SK-N-SH (cell line): ENCODE results near the gene DACH1. TPM values are rescaled to one million over a fixed set of nuclear protein-coding genes. Genes with fewer than 3 reads are reported as not detected.
"Not testable (repeated sequence)": the region's sequence is repeated elsewhere in the genome, so short reads cannot be mapped to it uniquely, and the experiment has no call there.

Experiments used
- CTCF ChIA-PET: fragments of 300-600, 350-600 bp; formaldehyde crosslinking; extraction: SDS; loops from one replicate; lab custom pipeline; 2021; lab: Yijun Ruan, JAX
- POLR2A ChIA-PET: fragments of 350-600 bp; sonication (Branson Sonifier 250); formaldehyde crosslinking; extraction: SDS; loops from one replicate; lab custom pipeline; 2020; ENCODE audit warnings: antibody characterized with exemption, inconsistent platforms; lab: Yijun Ruan, JAX
- DNase-seq: peaks from one replicate; pipeline ENCODE4 v3.0.0; 2012
- H2AFZ ChIP-seq: fragments of 200-600 bp; sonication (generic); 2 replicates; pipeline ENCODE4 v1.8.1; 2016; ENCODE audit warnings: antibody characterized with exemption, mild to moderate bottlenecking, low read depth
- H3F3A ChIP-seq: fragments of 200-600 bp; sonication (generic); replicated peaks from 2 replicates; pipeline ENCODE3; 2016; ENCODE audit warnings: antibody characterized with exemption, mild to moderate bottlenecking; ENCODE audit not compliant: insufficient read depth
- H3K27ac ChIP-seq, 2 experiments: fragments of 200-500 bp in 1 of 2; fragments of 200-600 bp in 1 of 2; sonication (Bioruptor generic) in 1 of 2; sonication (generic), shearing (Covaris generic) in 1 of 2; 2 replicates each; pipeline versions ENCODE4 v1.5.1 to v1.6.1; 2014 to 2016; ENCODE audit warnings: low read depth in 2 of 2, inconsistent platforms in 1 of 2, low read length in 1 of 2, mild to moderate bottlenecking in 1 of 2, mixed read lengths in 1 of 2
- H3K27me3 ChIP-seq: fragments of 200-600 bp; sonication (generic), shearing (Covaris generic); 2 replicates; pipeline ENCODE4 v1.6.1; 2016; ENCODE audit warnings: mixed run types; ENCODE audit not compliant: insufficient read depth
- H3K36me3 ChIP-seq, 2 experiments: fragments of 200-500 bp in 1 of 2; fragments of 200-600 bp in 1 of 2; sonication (Bioruptor generic) in 1 of 2; sonication (generic) in 1 of 2; replicated peaks in 1 of 2; 2 replicates each; pipeline versions ENCODE3 to v1.5.1; 2014 to 2016; ENCODE audit warnings: low read length in 1 of 2, mild to moderate bottlenecking in 1 of 2; ENCODE audit not compliant: insufficient read depth in 2 of 2, control insufficient read depth in 1 of 2
- H3K4me1 ChIP-seq, 2 experiments: fragments of 200-500 bp in 1 of 2; fragments of 200-600 bp in 1 of 2; sonication (Bioruptor generic) in 1 of 2; sonication (generic), shearing (Covaris generic) in 1 of 2; 2 replicates each; pipeline versions ENCODE4 v1.5.1 to v1.6.1; 2014 to 2016; ENCODE audit warnings: low read depth in 1 of 2, low read length in 1 of 2, mixed run types in 1 of 2; ENCODE audit not compliant: insufficient read depth in 2 of 2, control insufficient read depth in 1 of 2
- H3K4me2 ChIP-seq: fragments of 200-600 bp; sonication (generic), shearing (Covaris generic); 2 replicates; pipeline ENCODE4 v1.6.1; 2017; ENCODE audit warnings: mixed run types
- H3K4me3 ChIP-seq, 2 experiments: fragments of 200-500 bp in 1 of 2; fragments of 200-600 bp in 1 of 2; sonication (Bioruptor generic) in 1 of 2; sonication (generic), shearing (Covaris generic) in 1 of 2; 2 replicates each; pipeline versions ENCODE4 v1.5.1 to v1.8.1; 2014 to 2016; ENCODE audit warnings: low read depth in 2 of 2, inconsistent platforms in 1 of 2, low read length in 1 of 2, mild to moderate bottlenecking in 1 of 2, mixed read lengths in 1 of 2, moderate library complexity in 1 of 2
- H3K79me2 ChIP-seq: fragments of 200-600 bp; sonication (generic); 2 replicates; pipeline ENCODE4 v1.8.1; 2017; ENCODE audit warnings: mild to moderate bottlenecking; ENCODE audit not compliant: insufficient read depth
- H3K9ac ChIP-seq: fragments of 200-600 bp; sonication (generic); 2 replicates; pipeline ENCODE4 v1.6.1; 2017; ENCODE audit warnings: mixed run types
- H3K9me2 ChIP-seq: fragments of 200-600 bp; sonication (generic); 2 replicates; pipeline ENCODE4 v1.6.1; 2017; ENCODE audit warnings: mixed run types
- H3K9me3 ChIP-seq: fragments of 200-600 bp; sonication (generic); 2 replicates; pipeline ENCODE4 v1.6.1; 2017; ENCODE audit warnings: mixed run types, mild to moderate bottlenecking, moderate library complexity
- H4K20me1 ChIP-seq: fragments of 200-600 bp; sonication (generic); 2 replicates; pipeline ENCODE4 v1.6.1; 2017; ENCODE audit warnings: mild to moderate bottlenecking, mixed run types; ENCODE audit not compliant: insufficient read depth
- CHD2 ChIP-seq: fragments of 150-350 bp; IDR thresholded peaks from 2 replicates; pipeline ENCODE4 v1.6.1; 2018; ENCODE audit warnings: low read length; ENCODE audit not compliant: partially characterized antibody
- FOSL2 ChIP-seq: IDR thresholded peaks from 2 replicates; pipeline ENCODE4 v1.4.0; 2012; ENCODE audit warnings: low read depth, mild to moderate bottlenecking, moderate library complexity, borderline replicate concordance
- FOXJ3 ChIP-seq: sonication (generic); formaldehyde crosslinking; IDR thresholded peaks from 2 replicates; pipeline ENCODE4 v1.5.1; 2020; ENCODE audit warnings: mild to moderate bottlenecking, missing genetic modification reagents
- FOXM1 ChIP-seq: IDR thresholded peaks from 2 replicates; pipeline ENCODE4 v1.4.0; 2012; ENCODE audit warnings: low read depth, mild to moderate bottlenecking
- GABPA ChIP-seq: IDR thresholded peaks from 2 replicates; pipeline ENCODE4 v1.4.0; 2012; ENCODE audit warnings: low read depth, mild to moderate bottlenecking
- IRF3 ChIP-seq: fragments of 150-350 bp; IDR thresholded peaks from 2 replicates; pipeline ENCODE4 v1.6.1; 2016; ENCODE audit warnings: mild to moderate bottlenecking, low read depth, low read length
- JUND ChIP-seq: IDR thresholded peaks from 2 replicates; pipeline ENCODE4 v1.4.0; 2012
- MEF2A ChIP-seq: IDR thresholded peaks from 2 replicates; pipeline ENCODE4 v1.4.0; 2012; ENCODE audit warnings: low read depth, borderline replicate concordance
- NRF1 ChIP-seq: IDR thresholded peaks from 2 replicates; pipeline ENCODE4 v1.6.1; 2012; ENCODE audit warnings: low read depth, mild to moderate bottlenecking, low read length
- POLR2AphosphoS5 ChIP-seq: IDR thresholded peaks from 2 replicates; pipeline ENCODE4 v1.6.1; 2012; ENCODE audit warnings: low read depth, low read length
- RCOR1 ChIP-seq: fragments of 150-350 bp; IDR thresholded peaks from 2 replicates; pipeline ENCODE4 v1.6.1; 2017; ENCODE audit warnings: antibody characterized with exemption, low read length
- TCF12 ChIP-seq: IDR thresholded peaks from 2 replicates; pipeline ENCODE4 v1.4.0; 2012
- USF1 ChIP-seq: IDR thresholded peaks from 2 replicates; pipeline ENCODE4 v1.4.0; 2012; ENCODE audit warnings: low read depth, borderline replicate concordance
- ZBTB33 ChIP-seq: IDR thresholded peaks from 2 replicates; pipeline ENCODE4 v1.4.0; 2012; ENCODE audit warnings: low read depth, borderline replicate concordance
- WGBS: methylation state at CpG from one replicate; pipeline ENCODE4 v1.1.6; 2017; ENCODE audit warnings: low lambda C conversion rate; 5-methylcytosine and 5-hydroxymethylcytosine counted together
- polyA plus RNA-seq, 3 experiments: library from polyadenylated mRNA; depleted of rRNA; stranded (reverse); fragments of >200 nt; gene quantifications; 2 replicates each; pipeline ENCODE4 v1.2.3, GENCODE V29; 2012
- TF ChIP-seq, protein P1 (sequence below): IDR thresholded peaks from 2 replicates; pipeline ENCODE4; 2012

Gene DACH1
- polyA plus RNA-seq, 1 of the 3 experiments (the other 2 are of a cell fraction): 0.21 TPM

GRCh38 chr13:71893506-71893905, 26.5 kb upstream of the DACH1 start:
- H3K4me3 ChIP-seq, H3K36me3 ChIP-seq, H3K79me2 ChIP-seq, H3K4me2 ChIP-seq, H3K9me3 ChIP-seq, H2AFZ ChIP-seq, DNase-seq, H3K9me2 ChIP-seq, H3F3A ChIP-seq, H3K27me3 ChIP-seq, H4K20me1 ChIP-seq, POLR2A ChIA-PET, H3K9ac ChIP-seq, H3K27ac ChIP-seq, H3K4me1 ChIP-seq, CTCF ChIA-PET: not testable (repeated sequence)
- 66% methylated on average over 3 of the region's 3 CpGs for WGBS

- ChIA-PET POLR2A (no interaction called here), CTCF (no interaction called here)
- H3K4me1 ChIP-seq: no peaks in the 10 kb centered on the region
Measured at GRCh38 chr13:71886880-71887279, 19.9 kb upstream of the DACH1 start.

DNA sequence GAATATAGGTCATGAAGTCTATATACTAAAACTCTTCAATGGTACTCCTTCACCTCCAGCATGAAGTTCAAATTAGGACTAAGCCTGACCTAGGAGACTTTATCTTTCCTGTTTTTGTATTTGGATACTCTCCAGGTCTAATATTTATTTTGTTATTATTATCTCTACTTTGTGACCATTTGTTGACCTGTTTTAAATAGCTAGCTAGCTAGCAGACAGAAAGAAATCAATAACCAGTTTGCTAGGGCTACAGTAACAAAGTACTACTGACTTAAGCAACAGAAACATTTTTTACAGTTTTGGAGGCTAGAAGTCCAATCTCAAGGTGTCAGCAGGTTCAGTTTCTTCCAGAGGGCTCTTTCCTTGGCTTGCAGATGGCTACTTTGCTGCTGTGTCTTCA, 15.1 kb upstream of the DACH1 start:
- POLR2A ChIA-PET: no interaction called here
- no peak for TF ChIP-seq RCOR1
- no peak for TF ChIP-seq GABPA
- no peak for TF ChIP-seq USF1
- TF ChIP-seq FOXJ3 (CRISPR knock-in tag): no peak
- no peak for TF ChIP-seq CHD2
- TF ChIP-seq NRF1: no peak
- TF ChIP-seq FOXM1: no peak
- TF ChIP-seq FOSL2: no peak
- no peak for TF ChIP-seq JUND
- no peak for TF ChIP-seq MEF2A
- TF ChIP-seq IRF3: no peak
- TF ChIP-seq POLR2AphosphoS5: no peak

More at GRCh38 chr13:71886880-71887279, 19.9 kb upstream of the DACH1 start:
- no peaks in the 10 kb centered on the region for H3K79me2 ChIP-seq
- no peak overlapping the region for H3K9ac ChIP-seq
- H3K9me3 ChIP-seq: no peaks in the 10 kb centered on the region
- no peaks in the 10 kb centered on the region for H4K20me1 ChIP-seq
- H3K4me2 ChIP-seq: no peak overlapping the region
- H2AFZ ChIP-seq: no peak overlapping the region
- H3K4me3 ChIP-seq: no peak overlapping the region
- no peaks in the 10 kb centered on the region for H3K36me3 ChIP-seq
- no peak for DNase-seq
- TF ChIP-seq, protein P1, sequence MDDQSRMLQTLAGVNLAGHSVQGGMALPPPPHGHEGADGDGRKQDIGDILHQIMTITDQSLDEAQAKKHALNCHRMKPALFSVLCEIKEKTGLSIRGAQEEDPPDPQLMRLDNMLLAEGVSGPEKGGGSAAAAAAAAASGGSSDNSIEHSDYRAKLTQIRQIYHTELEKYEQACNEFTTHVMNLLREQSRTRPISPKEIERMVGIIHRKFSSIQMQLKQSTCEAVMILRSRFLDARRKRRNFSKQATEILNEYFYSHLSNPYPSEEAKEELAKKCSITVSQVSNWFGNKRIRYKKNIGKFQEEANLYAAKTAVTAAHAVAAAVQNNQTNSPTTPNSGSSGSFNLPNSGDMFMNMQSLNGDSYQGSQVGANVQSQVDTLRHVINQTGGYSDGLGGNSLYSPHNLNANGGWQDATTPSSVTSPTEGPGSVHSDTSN: peak; percentile 10; the same call in 1 of the 2 replicates
- TF ChIP-seq ZBTB33: no peak
- peak; percentile 49 for TF ChIP-seq TCF12
- no peak overlapping the region for H3K27ac ChIP-seq
- no peaks in the 10 kb centered on the region for H3K27me3 ChIP-seq
- no peaks in the 10 kb centered on the region for H3F3A ChIP-seq
- H3K9me2 ChIP-seq: no peaks in the 10 kb centered on the region

More for the DNA sequence above, 15.1 kb upstream of the DACH1 start:
- no peak overlapping the region for H3K27ac ChIP-seq
- no peaks in the 10 kb centered on the region for H3K9me2 ChIP-seq
- no peaks in the 10 kb centered on the region for H3K36me3 ChIP-seq
- H3K4me3 ChIP-seq: no peak overlapping the region
- H3K9ac ChIP-seq: no peak overlapping the region
- no peaks in the 10 kb centered on the region for H3K79me2 ChIP-seq
- H3K27me3 ChIP-seq: no peaks in the 10 kb centered on the region
- H3K9me3 ChIP-seq: no peaks in the 10 kb centered on the region
- H3K4me2 ChIP-seq: no peak overlapping the region
- no peak for DNase-seq
- peaks cover 0 to 2% of the 10 kb centered on the region in 2 experiments; a peak in 1 of 4 replicates for H3K4me1 ChIP-seq
- no peaks in the 10 kb centered on the region for H4K20me1 ChIP-seq
- H3F3A ChIP-seq: peaks cover 7% of the 10 kb centered on the region
- CTCF ChIA-PET: no interaction called here
- no peak overlapping the region for H2AFZ ChIP-seq
